Tibial nerve (tissue), 4 donors: Measurements from ENCODE around the gene PNPLA1. TPM values are rescaled to one million over a fixed set of nuclear protein-coding genes. Genes with fewer than 3 reads are reported as not detected.
"Not testable (repeated sequence)": the region's sequence is repeated elsewhere in the genome, so short reads cannot be mapped to it uniquely, and the experiment has no call there.

Experiments
- DNase-seq, 2 donors: peaks; one replicate each; pipeline ENCODE4 v3.0.0-alpha.2; 2019; ENCODE audit warnings: low spot score in 2 of 2
- H3K27ac ChIP-seq, 4 donors: fragments of 200-600 bp; sonication (generic) in 3 of 4; one replicate each; pipeline ENCODE4 v1.5.1; 2017 to 2019; ENCODE audit warnings: mild to moderate bottlenecking in 1 of 4
- H3K27me3 ChIP-seq, 2 donors: fragments of 200-600 bp; sonication (generic) in 1 of 2; one replicate each; pipeline versions ENCODE4 v1.5.1 to v1.6.0; 2017 to 2019
- H3K36me3 ChIP-seq, 3 donors: fragments of 200-600 bp; sonication (generic); one replicate each; pipeline ENCODE4 v1.5.1; 2018 to 2019
- H3K4me1 ChIP-seq, 4 donors: fragments of 200-600 bp; sonication (generic) in 3 of 4; one replicate each; pipeline ENCODE4 v1.5.1; 2017 to 2019
- H3K4me3 ChIP-seq, 4 donors: fragments of 200-600 bp; sonication (generic) in 3 of 4; one replicate each; pipeline ENCODE4 v1.5.1; 2017 to 2019; ENCODE audit warnings: mild to moderate bottlenecking in 1 of 4, moderate library complexity in 1 of 4
- H3K9me3 ChIP-seq, 4 donors: fragments of 200-600 bp; sonication (generic) in 3 of 4; one replicate each; pipeline ENCODE4 v1.5.1; 2017 to 2019
- CTCF ChIP-seq, 5 experiments: fragments of 200-600 bp in 3 of 5; fragments of 450-650 bp in 2 of 5; sonication (generic) in 3 of 5; IDR thresholded peaks; one replicate each; pipeline ENCODE4 v1.5.1; 2016 to 2019; ENCODE audit warnings: antibody characterized with exemption in 5 of 5, mild to moderate bottlenecking in 3 of 5, moderate library complexity in 2 of 5
- EP300 ChIP-seq, 2 donors: sonication (generic); formaldehyde crosslinking; IDR thresholded peaks; one replicate each; pipeline ENCODE4 v1.6.1; 2017; ENCODE audit warnings: antibody characterized with exemption in 2 of 2, mild to moderate bottlenecking in 1 of 2
- POLR2A ChIP-seq, 2 donors: fragments of 450-650 bp; IDR thresholded peaks; one replicate each; pipeline ENCODE4 v1.6.1; 2017; ENCODE audit warnings: antibody characterized with exemption in 2 of 2, mild to moderate bottlenecking in 2 of 2, moderate library complexity in 2 of 2
- WGBS, 2 donors: methylation state at CpG; one replicate each; pipeline ENCODE4 v1.1.5; 2018; 5-methylcytosine and 5-hydroxymethylcytosine counted together
- total RNA-seq, 4 donors: library from RNA; depleted of rRNA; stranded (reverse); fragments of >200 nt; gene quantifications; one replicate each; pipeline ENCODE4 v1.1.0, GENCODE V29; 2016

Gene PNPLA1
- total RNA-seq, 4 donors from 2014 or later, result 0.21 to 0.30 TPM; not detected in 2

- no peak for DNase-seq
- H3K36me3 ChIP-seq, result no peaks in the 10 kb centered on the region
- 90 to 96% methylated on average over 5 of the region's 5 CpGs for WGBS, 2 donors
- H3K9me3 ChIP-seq, result no peaks in the 10 kb centered on the region
- H3K4me3 ChIP-seq, result no peak overlapping the region
- H3K27me3 ChIP-seq, result no peaks in the 10 kb centered on the region
- peak overlapping the region in 1 of 4 donors; percentile 48 for H3K27ac ChIP-seq
- TF ChIP-seq POLR2A (IDR thresholded peaks at IDR 0.05) (no peak), CTCF (IDR thresholded peaks at IDR 0.05) (no peak), EP300 (IDR thresholded peaks at IDR 0.05) (no peak)
- peaks cover 0 to 42% (median 0%) of the 10 kb centered on the region in 4 donors for H3K4me1 ChIP-seq
Observed at GRCh38 chr6:36336208-36336710, 66.4 kb downstream of the PNPLA1 start.

- Histone ChIP-seq H3K4me1 (peaks cover 0 to 47% (median 0%) of the 10 kb centered on the region in 4 donors), H3K27ac (peak within 1 kb of the TSS in 1 of 4 donors; percentile 48), H3K27me3 (no peaks in the 10 kb centered on the region), H3K4me3 (no peak within 1 kb of the TSS), H3K36me3 (no peaks in the 10 kb centered on the region), H3K9me3 (no peaks in the 10 kb centered on the region)
- TF ChIP-seq EP300 (IDR thresholded peaks at IDR 0.05) (no peak), POLR2A (IDR thresholded peaks at IDR 0.05) (no peak), CTCF (IDR thresholded peaks at IDR 0.05) (no peak)
- no peak for DNase-seq
- WGBS, 2 donors, result 83 to 85% methylated on average over 3 of the region's 3 CpGs
Observed at GRCh38 chr6:36336779-36337241, 67.0 kb downstream of the PNPLA1 start, which contains the start of gene BNIP5. Gene BNIP5, minus strand, starts transcription at chr6:36336888. Its CDS starts 6,198 bp downstream, at chr6:36330690.

GRCh38 chr6:36337814-36338213 lies 68.0 kb downstream of the PNPLA1 start:
- no peak for TF ChIP-seq EP300 (IDR thresholded peaks at IDR 0.05)
- no peak for TF ChIP-seq POLR2A (IDR thresholded peaks at IDR 0.05)
- no peak for TF ChIP-seq CTCF (IDR thresholded peaks at IDR 0.05)
- WGBS, 2 donors, result 94 to 100% methylated on average over 1 of the region's 1 CpG
- Histone ChIP-seq H3K36me3 (no peaks in the 10 kb centered on the region), H3K4me1 (peaks cover 0 to 47% (median 0%) of the 10 kb centered on the region in 4 donors), H3K27me3 (no peaks in the 10 kb centered on the region), H3K27ac (no peak overlapping the region), H3K4me3 (no peak overlapping the region), H3K9me3 (no peaks in the 10 kb centered on the region)
- no peak for DNase-seq

- WGBS, 2 donors, result 82 to 100% methylated on average over 1 of the region's 1 CpG
- not testable (repeated sequence) for H3K4me3 ChIP-seq, H3K36me3 ChIP-seq, H3K27me3 ChIP-seq, H3K27ac ChIP-seq, H3K9me3 ChIP-seq, DNase-seq
- peaks cover 0 to 44% (median 0%) of the 10 kb centered on the region in 4 donors for H3K4me1 ChIP-seq
Observed at GRCh38 chr6:36338223-36338622, 68.4 kb downstream of the PNPLA1 start.

- DNase-seq, result no peak
- peaks cover 0 to 35% (median 0%) of the 10 kb centered on the region in 4 donors for H3K4me1 ChIP-seq
- no peak overlapping the region for H3K4me3 ChIP-seq
- peak overlapping the region in 1 of 4 donors; percentile 87 for H3K27ac ChIP-seq
- no peak for TF ChIP-seq EP300 (IDR thresholded peaks at IDR 0.05)
- no peak for TF ChIP-seq CTCF (IDR thresholded peaks at IDR 0.05)
- no peak for TF ChIP-seq POLR2A (IDR thresholded peaks at IDR 0.05)
- H3K36me3 ChIP-seq, result no peaks in the 10 kb centered on the region
- no peaks in the 10 kb centered on the region for H3K27me3 ChIP-seq
- no peaks in the 10 kb centered on the region for H3K9me3 ChIP-seq
- WGBS, 2 donors, result 52 to 71% methylated on average over 12 of the region's 12 CpGs
Observed at GRCh38 chr6:36339146-36339545, 69.3 kb downstream of the PNPLA1 start.
